Endothelial cell of umbilical vein (primary cell): ENCODE data around the gene SOX5. TPM values are rescaled to one million over a fixed set of nuclear protein-coding genes. Genes with fewer than 3 reads are reported as not detected.

ENCODE experiments used
- BruUV-seq: library from RNA; stranded (reverse); fragments of 400-500 nt; replicated peaks from 2 replicates; lab custom pipeline; 2021; lab: Mats Ljungman, UMichigan
- CTCF ChIA-PET: fragments of 300-600, 350-600 bp; sonication (Branson Sonifier 250); formaldehyde crosslinking; loops from one replicate; lab custom pipeline; 2021; ENCODE audit warnings: antibody characterized with exemption, inconsistent platforms; lab: Charles Lee
- POLR2A ChIA-PET: fragments of 300-600, 350-600 bp; sonication (Branson Sonifier 250); formaldehyde crosslinking; loops from one replicate; lab custom pipeline; 2021; ENCODE audit warnings: antibody characterized with exemption, inconsistent platforms; lab: Charles Lee
- DNase-seq: peaks from one replicate; pipeline ENCODE4 v3.0.0-alpha.2; 2011; ENCODE audit warnings: low read depth, low spot score
- FAIRE-seq: peaks from 2 replicates; lab custom pipeline; 2011; peaks lifted over from hg19 to GRCh38; lab: Jason Lieb, UNC
- H2AFZ ChIP-seq: 2 replicates; pipeline ENCODE4 v1.6.0; 2012; ENCODE audit warnings: low read depth, low read length, control low read depth, inconsistent platforms
- H3K27ac ChIP-seq: 2 replicates; pipeline ENCODE4 v1.5.1; 2011; ENCODE audit warnings: low read depth, mild to moderate bottlenecking, control low read depth, low read length, moderate library complexity; ENCODE audit not compliant: insufficient read depth
- H3K27me3 ChIP-seq, 2 experiments: 2 replicates each; pipeline versions ENCODE4 v1.6.0 to v1.6.1; 2011; ENCODE audit warnings: low read length in 2 of 2, mixed read lengths in 1 of 2; ENCODE audit not compliant: control insufficient read depth in 2 of 2, insufficient read depth in 2 of 2
- H3K36me3 ChIP-seq, 2 experiments: 2 replicates in 1 of 2; 3 replicates in 1 of 2; pipeline ENCODE4 v1.5.1; 2011; ENCODE audit warnings: low read length in 2 of 2, mild to moderate bottlenecking in 1 of 2, moderate library complexity in 1 of 2; ENCODE audit not compliant: control insufficient read depth in 2 of 2, insufficient read depth in 2 of 2; ENCODE audit errors: extremely low read depth in 1 of 2
- H3K4me1 ChIP-seq: 3 replicates; pipeline ENCODE4 v1.5.1; 2011; ENCODE audit warnings: mild to moderate bottlenecking, low read length; ENCODE audit not compliant: control insufficient read depth, insufficient read depth; ENCODE audit errors: extremely low read depth
- H3K4me2 ChIP-seq: 2 replicates; pipeline ENCODE4 v1.6.1; 2011; ENCODE audit warnings: low read length, control low read depth, mixed read lengths; ENCODE audit not compliant: insufficient read depth
- H3K4me3 ChIP-seq, 3 experiments: fragments of 200-600 bp in 1 of 3; sonication (generic), shearing (Covaris generic) in 1 of 3; replicated peaks in 1 of 3; 2 replicates each; pipeline ENCODE4 v1.5.1; 2011 to 2016; ENCODE audit warnings: control low read depth in 3 of 3, low read length in 3 of 3, mild to moderate bottlenecking in 2 of 3, inconsistent platforms in 1 of 3, low read depth in 1 of 3, moderate library complexity in 1 of 3; ENCODE audit not compliant: insufficient read depth in 1 of 3
- H3K79me2 ChIP-seq: 2 replicates; pipeline ENCODE4 v1.6.0; 2012; ENCODE audit warnings: low read length, inconsistent platforms; ENCODE audit not compliant: control insufficient read depth, insufficient read depth
- H3K9ac ChIP-seq: replicated peaks from 2 replicates; pipeline ENCODE3; 2011; ENCODE audit warnings: low read length, control low read depth; ENCODE audit not compliant: insufficient read depth; ENCODE audit errors: extremely low read depth
- H3K9me1 ChIP-seq: replicated peaks from 3 replicates; pipeline ENCODE4 v1.6.0; 2011; ENCODE audit warnings: mild to moderate bottlenecking, low read length; ENCODE audit not compliant: control insufficient read depth, insufficient read depth; ENCODE audit errors: extremely low read depth
- H3K9me3 ChIP-seq: replicated peaks from 2 replicates; pipeline ENCODE4 v1.5.1; 2012; ENCODE audit warnings: low read length, inconsistent platforms; ENCODE audit not compliant: control insufficient read depth, insufficient read depth
- H4K20me1 ChIP-seq: replicated peaks from 2 replicates; pipeline ENCODE3; 2011; ENCODE audit warnings: mild to moderate bottlenecking, low read length; ENCODE audit not compliant: control insufficient read depth, insufficient read depth; ENCODE audit errors: extremely low read depth
- EZH2 ChIP-seq: IDR thresholded peaks from 2 replicates; pipeline ENCODE4 v1.6.1; 2012; ENCODE audit warnings: borderline replicate concordance, low read depth, mild to moderate bottlenecking, moderate library complexity, low read length, inconsistent platforms; ENCODE audit not compliant: severe bottlenecking
- FOS ChIP-seq: IDR thresholded peaks from 2 replicates; pipeline ENCODE4 v1.6.1; 2011; ENCODE audit warnings: mild to moderate bottlenecking, low read length, moderate library complexity, borderline replicate concordance; ENCODE audit not compliant: insufficient read depth
- GATA2 ChIP-seq: IDR thresholded peaks from 2 replicates; pipeline ENCODE4 v1.7.0; 2011; ENCODE audit warnings: low read depth, mild to moderate bottlenecking, moderate library complexity, mixed read lengths, low read length; ENCODE audit not compliant: insufficient read length, insufficient read depth
- JUN ChIP-seq: IDR thresholded peaks from 2 replicates; pipeline ENCODE4 v1.6.1; 2011; ENCODE audit warnings: borderline replicate concordance, low read depth; ENCODE audit not compliant: insufficient read length, insufficient read depth
- MAX ChIP-seq: IDR thresholded peaks from 2 replicates; pipeline ENCODE4 v1.6.1; 2011; ENCODE audit not compliant: insufficient read depth, insufficient read length
- MYC ChIP-seq: IDR thresholded peaks from one replicate; pipeline ENCODE4 v1.6.1; 2011; ENCODE audit warnings: mild to moderate bottlenecking, low read depth, low read length
- POLR2A ChIP-seq: IDR thresholded peaks from 2 replicates; pipeline ENCODE4 v1.6.1; 2012; ENCODE audit warnings: low read depth, mild to moderate bottlenecking, control low read depth, low read length
- dilution Hi-C: fragments of 300-500 bp; cut with MboI; formaldehyde crosslinking; loops from one replicate; pipeline ENCODE4 v1.15.0; 2019; ENCODE audit warnings: low sequenced_read_pairs; ENCODE audit not compliant: extremely low pct_ligation_motif_present
- intact Hi-C: fragments of 100-400 bp; cut with micrococcal nuclease; formaldehyde crosslinking; loops from one replicate; pipeline ENCODE4 v1.10.0; 2022
- polyA plus RNA-seq, 4 experiments: library from polyadenylated mRNA; depleted of rRNA in 3 of 4; stranded (reverse) in 3 of 4; unstranded in 1 of 4; fragments of >200 nt; gene quantifications; 2 replicates each; pipeline versions ENCODE4 v1.2.1 to v1.2.3, GENCODE V29; 2011 to 2012; ENCODE audit warnings: missing spikeins in 1 of 4
- total RNA-seq: library from RNA; stranded (reverse); gene quantifications from 2 replicates; pipeline ENCODE4 v1.2.3, GENCODE V29; 2021
- TF ChIP-seq, protein P1 (sequence below), 2 donors: IDR thresholded peaks; 1 replicate in 1 of 2; 2 replicates in 1 of 2; pipeline ENCODE4 v1.5.1; 2011; ENCODE audit warnings: low read length in 2 of 2, mild to moderate bottlenecking in 2 of 2, moderate library complexity in 2 of 2, control low read depth in 1 of 2, inconsistent platforms in 1 of 2, low read depth in 1 of 2; ENCODE audit not compliant: insufficient read depth in 1 of 2; ENCODE audit errors: extremely low read depth in 1 of 2

SOX5 gene
- total and polyA plus RNA-seq, 2 donors (not counting 3 experiments of a cell fraction or from before 2014, with no cell fraction given), result 0.63 to 3.5 TPM

GRCh38 chr12:23631786-23632377 is 317.6 kb downstream of the SOX5 start:
- Histone ChIP-seq H3K9me1 (no peaks in the 10 kb centered on the region), H3K79me2 (no peaks in the 10 kb centered on the region), H3K4me2 (no peak overlapping the region), H3K27ac (no peak overlapping the region), H3K4me1 (no peaks in the 10 kb centered on the region), H3K27me3 (no peaks in the 10 kb centered on the region), H3K9ac (no peak overlapping the region), H3K4me3 (no peak overlapping the region), H2AFZ (no peak overlapping the region), H3K36me3 (no peaks in the 10 kb centered on the region), H3K9me3 (no peaks in the 10 kb centered on the region), H4K20me1 (no peaks in the 10 kb centered on the region)
- dilution Hi-C loops (no loop called here), intact Hi-C loops (no loop called here)
- BruUV-seq, result no TSS peak
- ChIA-PET CTCF (no interaction called here), POLR2A (no interaction called here)
- TF ChIP-seq EZH2 (no peak), FOS (no peak), MYC (no peak), JUN (no peak), GATA2 (no peak), MAX (no peak), POLR2A (no peak)
- TF ChIP-seq, protein P1, sequence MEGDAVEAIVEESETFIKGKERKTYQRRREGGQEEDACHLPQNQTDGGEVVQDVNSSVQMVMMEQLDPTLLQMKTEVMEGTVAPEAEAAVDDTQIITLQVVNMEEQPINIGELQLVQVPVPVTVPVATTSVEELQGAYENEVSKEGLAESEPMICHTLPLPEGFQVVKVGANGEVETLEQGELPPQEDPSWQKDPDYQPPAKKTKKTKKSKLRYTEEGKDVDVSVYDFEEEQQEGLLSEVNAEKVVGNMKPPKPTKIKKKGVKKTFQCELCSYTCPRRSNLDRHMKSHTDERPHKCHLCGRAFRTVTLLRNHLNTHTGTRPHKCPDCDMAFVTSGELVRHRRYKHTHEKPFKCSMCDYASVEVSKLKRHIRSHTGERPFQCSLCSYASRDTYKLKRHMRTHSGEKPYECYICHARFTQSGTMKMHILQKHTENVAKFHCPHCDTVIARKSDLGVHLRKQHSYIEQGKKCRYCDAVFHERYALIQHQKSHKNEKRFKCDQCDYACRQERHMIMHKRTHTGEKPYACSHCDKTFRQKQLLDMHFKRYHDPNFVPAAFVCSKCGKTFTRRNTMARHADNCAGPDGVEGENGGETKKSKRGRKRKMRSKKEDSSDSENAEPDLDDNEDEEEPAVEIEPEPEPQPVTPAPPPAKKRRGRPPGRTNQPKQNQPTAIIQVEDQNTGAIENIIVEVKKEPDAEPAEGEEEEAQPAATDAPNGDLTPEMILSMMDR (IDR thresholded peaks at IDR 0.05; ENCODE audit: extremely low read depth in 1 of 2, insufficient read depth in 1 of 2, low read depth in 1 of 2, low read length in 2 of 2), result no peak
- peak; percentile 8 for DNase-seq
- FAIRE-seq, result no peak
